Neural progenitor cell (in vitro differentiated cells): ENCODE measurements around the gene TRPM3.

ENCODE experiments used
- EZH2 ChIP-seq: fragments of 200-600 bp; sonication (generic); IDR thresholded peaks from 2 replicates; pipeline ENCODE4 v1.6.1; 2017; ENCODE audit warnings: antibody characterized with exemption, mild to moderate bottlenecking, moderate library complexity
- EZH2phosphoT487 ChIP-seq: fragments of 200-600 bp; sonication (generic); IDR thresholded peaks from 2 replicates; pipeline ENCODE4 v1.6.1; 2017; ENCODE audit warnings: antibody characterized with exemption
- TF ChIP-seq, protein P1 (sequence below): fragments of 200-600 bp; sonication (generic); IDR thresholded peaks from 2 replicates; pipeline ENCODE4 v1.5.1; 2017; ENCODE audit warnings: antibody characterized with exemption, mild to moderate bottlenecking

DNA sequence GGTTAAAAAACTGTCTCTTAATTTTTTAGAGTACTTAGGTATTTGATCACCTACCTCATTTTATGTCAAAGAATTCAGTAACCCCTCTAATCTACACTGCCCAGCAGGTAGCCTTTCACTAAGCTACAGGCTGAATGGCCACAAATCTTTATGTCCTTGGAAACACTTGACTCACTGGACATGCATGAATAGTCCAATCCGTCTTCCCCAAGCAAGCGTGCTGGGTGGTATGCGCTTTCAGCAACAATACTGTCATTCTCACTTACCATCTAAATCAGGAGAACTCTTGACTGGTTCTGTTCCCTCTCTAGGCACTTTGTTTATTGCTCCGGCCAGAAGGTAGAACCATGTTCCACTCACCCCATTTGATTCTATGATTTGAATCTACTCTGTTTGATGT lies 73.1 kb downstream of the TRPM3 start:
- TF ChIP-seq EZH2 (no peak), EZH2phosphoT487 (no peak)
- TF ChIP-seq, protein P1, sequence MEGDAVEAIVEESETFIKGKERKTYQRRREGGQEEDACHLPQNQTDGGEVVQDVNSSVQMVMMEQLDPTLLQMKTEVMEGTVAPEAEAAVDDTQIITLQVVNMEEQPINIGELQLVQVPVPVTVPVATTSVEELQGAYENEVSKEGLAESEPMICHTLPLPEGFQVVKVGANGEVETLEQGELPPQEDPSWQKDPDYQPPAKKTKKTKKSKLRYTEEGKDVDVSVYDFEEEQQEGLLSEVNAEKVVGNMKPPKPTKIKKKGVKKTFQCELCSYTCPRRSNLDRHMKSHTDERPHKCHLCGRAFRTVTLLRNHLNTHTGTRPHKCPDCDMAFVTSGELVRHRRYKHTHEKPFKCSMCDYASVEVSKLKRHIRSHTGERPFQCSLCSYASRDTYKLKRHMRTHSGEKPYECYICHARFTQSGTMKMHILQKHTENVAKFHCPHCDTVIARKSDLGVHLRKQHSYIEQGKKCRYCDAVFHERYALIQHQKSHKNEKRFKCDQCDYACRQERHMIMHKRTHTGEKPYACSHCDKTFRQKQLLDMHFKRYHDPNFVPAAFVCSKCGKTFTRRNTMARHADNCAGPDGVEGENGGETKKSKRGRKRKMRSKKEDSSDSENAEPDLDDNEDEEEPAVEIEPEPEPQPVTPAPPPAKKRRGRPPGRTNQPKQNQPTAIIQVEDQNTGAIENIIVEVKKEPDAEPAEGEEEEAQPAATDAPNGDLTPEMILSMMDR = no peak
